K562 (cell line): ENCODE results near the gene GRWD1. TPM values are rescaled to one million over a fixed set of nuclear protein-coding genes. Genes with fewer than 3 reads are reported as not detected.

Source experiments
- CBFA2T3 ChIP-seq: fragments of 450-650 bp; IDR thresholded peaks from 2 replicates; pipeline ENCODE4 v1.6.1; 2017
- CBX1 ChIP-seq: sonication (generic); IDR thresholded peaks from 2 replicates; pipeline ENCODE4 v1.6.1; 2016; ENCODE audit warnings: antibody characterized with exemption, low read depth, mild to moderate bottlenecking
- CTBP1 ChIP-seq: fragments of 450-650 bp; IDR thresholded peaks from 2 replicates; pipeline ENCODE4 v1.6.1; 2016; ENCODE audit warnings: borderline replicate concordance
- E2F3 ChIP-seq: fragments of 250-450 bp; sonication (Bioruptor Pico); IDR thresholded peaks from 2 replicates; pipeline ENCODE4 v1.4.0; 2020; ENCODE audit warnings: mild to moderate bottlenecking
- HCFC1 ChIP-seq: IDR thresholded peaks from 2 replicates; pipeline ENCODE4 v1.6.1; 2012; ENCODE audit warnings: low read depth, low read length, improper control_type of control experiment
- KDM5B ChIP-seq: fragments of 200-600 bp; sonication (generic); IDR thresholded peaks from 2 replicates; pipeline ENCODE4 v1.6.1; 2012; ENCODE audit warnings: low read depth, mild to moderate bottlenecking, moderate library complexity, low read length, control low read depth, inconsistent platforms; ENCODE audit not compliant: insufficient replicate concordance
- MAZ ChIP-seq, 2 experiments: fragments of 450-650 bp in 1 of 2; sonication (generic) in 1 of 2; formaldehyde crosslinking; IDR thresholded peaks in 1 of 2; conservative IDR thresholded peaks in 1 of 2; 2 replicates each; pipeline versions ENCODE4 v1.4.0 to v1.5.0; 2020; ENCODE audit warnings: mild to moderate bottlenecking in 1 of 2, missing genetic modification reagents in 1 of 2
- MBD2 ChIP-seq: sonication (generic); IDR thresholded peaks from 2 replicates; pipeline ENCODE4 v1.6.1; 2016; ENCODE audit warnings: low read depth, borderline replicate concordance
- NCOA4 ChIP-seq: fragments of 450-650 bp; IDR thresholded peaks from 2 replicates; pipeline ENCODE4 v1.6.1; 2018; ENCODE audit warnings: mild to moderate bottlenecking; ENCODE audit not compliant: partially characterized antibody
- POLR2A ChIP-seq: fragments of 450-650 bp; conservative IDR thresholded peaks from 2 replicates; pipeline ENCODE4 v1.6.1; 2016
- POLR3A ChIP-seq: IDR thresholded peaks from 2 replicates; pipeline ENCODE4 v1.6.1; 2011; ENCODE audit warnings: borderline replicate concordance, mild to moderate bottlenecking, moderate library complexity; ENCODE audit not compliant: insufficient read length, insufficient read depth; ENCODE audit errors: extremely low read depth
- PPARD ChIP-seq: fragments of 250-450 bp; sonication (Bioruptor Pico); IDR thresholded peaks from 2 replicates; pipeline ENCODE4 v1.8.0; 2022; ENCODE audit warnings: inconsistent platforms, mild to moderate bottlenecking, moderate library complexity
- SNRNP70 ChIP-seq: fragments of 200-400 bp; formaldehyde crosslinking; optimal IDR thresholded peaks from 2 replicates; pipeline ENCODE3; 2017; ENCODE audit warnings: low read depth, low read length
- ZNF146 ChIP-seq: IDR thresholded peaks from one replicate; pipeline ENCODE4 v1.6.1; 2018; ENCODE audit warnings: missing compliant biosample characterization; ENCODE audit not compliant: unreplicated experiment
- polyA plus RNA-seq, 8 experiments: library from polyadenylated mRNA; depleted of rRNA in 4 of 8; stranded (reverse) in 5 of 8; unstranded in 3 of 8; fragments of >200 nt; fragmentation: Nextera tagmentation in 2 of 8; fragmentation: Illumina TruSeq in 1 of 8; extraction: Ambion mirVana in 2 of 8; extraction: Trizol in 1 of 8; gene quantifications; 2 replicates each; pipeline versions ENCODE4 v1.2.1 to v1.2.3, GENCODE V29; 2011 to 2014; ENCODE audit warnings: inconsistent platforms in 1 of 8, missing spikeins in 1 of 8
- total RNA-seq, 7 experiments: library from RNA; depleted of rRNA in 6 of 7; stranded (reverse); fragments of >200 nt in 6 of 7; fragmentation: Illumina TruSeq in 2 of 7; extraction: Trizol in 2 of 7; gene quantifications; 2 replicates each; pipeline versions ENCODE4 v1.2.1 to v1.2.3, GENCODE V29; 2011 to 2021; ENCODE audit warnings: low replicate concordance in 1 of 7
- TF ChIP-seq, protein P1 (sequence below): fragments of 250-450 bp; sonication (Bioruptor Pico); IDR thresholded peaks from 2 replicates; pipeline ENCODE4 v1.8.0; 2021; ENCODE audit warnings: borderline replicate concordance, mild to moderate bottlenecking, moderate library complexity; ENCODE audit not compliant: poor library complexity, severe bottlenecking
- TF ChIP-seq, protein P2 (sequence below): fragments of 250-450 bp; sonication (Bioruptor Pico); IDR thresholded peaks from 2 replicates; pipeline ENCODE4 v1.4.0; 2020; ENCODE audit warnings: mild to moderate bottlenecking, moderate library complexity
- TF ChIP-seq, protein P3 (sequence below), 3 experiments: IDR thresholded peaks in 2 of 3; conservative IDR thresholded peaks in 1 of 3; 2 replicates each; pipeline ENCODE4 v1.5.1; 2011 to 2012; ENCODE audit warnings: low read length in 3 of 3, mild to moderate bottlenecking in 3 of 3, control low read depth in 2 of 3, improper control_type of control experiment in 1 of 3, inconsistent platforms in 1 of 3, low read depth in 1 of 3, mixed read lengths in 1 of 3, moderate library complexity in 1 of 3; ENCODE audit not compliant: insufficient read depth in 2 of 3
- TF ChIP-seq, protein P4 (sequence below): fragments of 450-650 bp; IDR thresholded peaks from 2 replicates; pipeline ENCODE4 v1.7.0; 2016; ENCODE audit warnings: borderline replicate concordance
- TF ChIP-seq, protein P5 (sequence below): sonication (generic); formaldehyde crosslinking; IDR thresholded peaks from 2 replicates; pipeline ENCODE4 v1.8.0; 2022; ENCODE audit warnings: mild to moderate bottlenecking, missing genetic modification reagents, borderline replicate concordance

The GRWD1 gene
- total and polyA plus RNA-seq, 9 of the 15 experiments (the other 6 are each of a cell fraction or from before 2014, with no cell fraction given): 1.5 to 87.2 (median 24.5) TPM

DNA sequence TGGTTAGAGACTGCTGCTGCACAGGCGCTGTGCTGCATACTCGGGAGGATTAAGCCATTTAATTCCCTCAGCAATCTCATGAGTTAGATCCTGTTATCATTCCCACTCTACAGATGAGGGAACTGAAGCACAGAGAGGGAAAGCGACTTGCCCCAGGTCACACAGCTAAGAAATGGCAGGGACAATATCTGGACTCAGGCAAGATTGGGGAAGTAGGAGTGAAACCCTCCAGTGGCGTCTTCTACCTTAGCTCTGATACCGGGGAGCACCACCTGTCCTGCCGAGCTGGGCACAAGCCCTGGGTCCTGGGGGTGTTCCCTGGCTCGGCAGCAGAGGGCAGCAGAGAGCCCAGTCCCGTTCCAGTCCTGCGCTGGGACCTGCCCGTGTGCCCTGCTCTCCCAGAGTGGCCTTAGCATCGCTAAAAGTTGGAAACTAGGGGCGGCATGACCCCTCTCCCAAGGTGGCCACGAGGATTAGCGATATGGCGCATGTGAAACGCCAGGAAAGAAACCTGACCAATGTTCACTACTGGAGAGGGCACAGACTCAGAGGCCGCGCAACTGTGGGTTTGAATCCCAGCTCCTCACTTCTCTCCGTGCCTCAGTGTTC lies 43.9 kb downstream of the GRWD1 start (continued):
- TF ChIP-seq KDM5B (no peak), POLR2A (no peak), ZNF146 (CRISPR knock-in tag) (no peak), HCFC1 (no peak), NCOA4 (no peak), E2F3 (CRISPR knock-in tag) (no peak), PPARD (no peak), SNRNP70 (no peak), MBD2 (no peak), CTBP1 (peak; percentile 42; the same call in 1 of the 2 replicates), CBX1 (peak; percentile 69; the same call in 1 of the 2 replicates), POLR3A (no peak), MAZ (CRISPR knock-in tag; conservative IDR thresholded peaks at IDR 0.05 in 1 of 2, IDR thresholded peaks at IDR 0.05 in 1 of 2) (peak in 1 of 2 experiments; percentile 26; a peak in 1 of 4 replicates), CBFA2T3 (no peak)
- TF ChIP-seq, protein P1, sequence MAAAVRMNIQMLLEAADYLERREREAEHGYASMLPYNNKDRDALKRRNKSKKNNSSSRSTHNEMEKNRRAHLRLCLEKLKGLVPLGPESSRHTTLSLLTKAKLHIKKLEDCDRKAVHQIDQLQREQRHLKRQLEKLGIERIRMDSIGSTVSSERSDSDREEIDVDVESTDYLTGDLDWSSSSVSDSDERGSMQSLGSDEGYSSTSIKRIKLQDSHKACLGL: no peak
- TF ChIP-seq, protein P2, sequence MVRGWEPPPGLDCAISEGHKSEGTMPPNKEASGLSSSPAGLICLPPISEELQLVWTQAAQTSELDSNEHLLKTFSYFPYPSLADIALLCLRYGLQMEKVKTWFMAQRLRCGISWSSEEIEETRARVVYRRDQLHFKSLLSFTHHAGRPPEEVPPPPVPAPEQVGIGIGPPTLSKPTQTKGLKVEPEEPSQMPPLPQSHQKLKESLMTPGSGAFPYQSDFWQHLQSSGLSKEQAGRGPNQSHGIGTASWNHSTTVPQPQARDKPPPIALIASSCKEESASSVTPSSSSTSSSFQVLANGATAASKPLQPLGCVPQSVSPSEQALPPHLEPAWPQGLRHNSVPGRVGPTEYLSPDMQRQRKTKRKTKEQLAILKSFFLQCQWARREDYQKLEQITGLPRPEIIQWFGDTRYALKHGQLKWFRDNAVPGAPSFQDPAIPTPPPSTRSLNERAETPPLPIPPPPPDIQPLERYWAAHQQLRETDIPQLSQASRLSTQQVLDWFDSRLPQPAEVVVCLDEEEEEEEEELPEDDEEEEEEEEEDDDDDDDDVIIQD (CRISPR knock-in tag): no peak
- TF ChIP-seq, protein P3, sequence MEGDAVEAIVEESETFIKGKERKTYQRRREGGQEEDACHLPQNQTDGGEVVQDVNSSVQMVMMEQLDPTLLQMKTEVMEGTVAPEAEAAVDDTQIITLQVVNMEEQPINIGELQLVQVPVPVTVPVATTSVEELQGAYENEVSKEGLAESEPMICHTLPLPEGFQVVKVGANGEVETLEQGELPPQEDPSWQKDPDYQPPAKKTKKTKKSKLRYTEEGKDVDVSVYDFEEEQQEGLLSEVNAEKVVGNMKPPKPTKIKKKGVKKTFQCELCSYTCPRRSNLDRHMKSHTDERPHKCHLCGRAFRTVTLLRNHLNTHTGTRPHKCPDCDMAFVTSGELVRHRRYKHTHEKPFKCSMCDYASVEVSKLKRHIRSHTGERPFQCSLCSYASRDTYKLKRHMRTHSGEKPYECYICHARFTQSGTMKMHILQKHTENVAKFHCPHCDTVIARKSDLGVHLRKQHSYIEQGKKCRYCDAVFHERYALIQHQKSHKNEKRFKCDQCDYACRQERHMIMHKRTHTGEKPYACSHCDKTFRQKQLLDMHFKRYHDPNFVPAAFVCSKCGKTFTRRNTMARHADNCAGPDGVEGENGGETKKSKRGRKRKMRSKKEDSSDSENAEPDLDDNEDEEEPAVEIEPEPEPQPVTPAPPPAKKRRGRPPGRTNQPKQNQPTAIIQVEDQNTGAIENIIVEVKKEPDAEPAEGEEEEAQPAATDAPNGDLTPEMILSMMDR (IDR thresholded peaks at IDR 0.05 in 2 of 3, conservative IDR thresholded peaks at IDR 0.05 in 1 of 3; ENCODE audit: insufficient read depth in 2 of 3, low read depth in 1 of 3, low read length in 3 of 3): peak; percentile 88 to 96 (median 89)
- TF ChIP-seq, protein P4, sequence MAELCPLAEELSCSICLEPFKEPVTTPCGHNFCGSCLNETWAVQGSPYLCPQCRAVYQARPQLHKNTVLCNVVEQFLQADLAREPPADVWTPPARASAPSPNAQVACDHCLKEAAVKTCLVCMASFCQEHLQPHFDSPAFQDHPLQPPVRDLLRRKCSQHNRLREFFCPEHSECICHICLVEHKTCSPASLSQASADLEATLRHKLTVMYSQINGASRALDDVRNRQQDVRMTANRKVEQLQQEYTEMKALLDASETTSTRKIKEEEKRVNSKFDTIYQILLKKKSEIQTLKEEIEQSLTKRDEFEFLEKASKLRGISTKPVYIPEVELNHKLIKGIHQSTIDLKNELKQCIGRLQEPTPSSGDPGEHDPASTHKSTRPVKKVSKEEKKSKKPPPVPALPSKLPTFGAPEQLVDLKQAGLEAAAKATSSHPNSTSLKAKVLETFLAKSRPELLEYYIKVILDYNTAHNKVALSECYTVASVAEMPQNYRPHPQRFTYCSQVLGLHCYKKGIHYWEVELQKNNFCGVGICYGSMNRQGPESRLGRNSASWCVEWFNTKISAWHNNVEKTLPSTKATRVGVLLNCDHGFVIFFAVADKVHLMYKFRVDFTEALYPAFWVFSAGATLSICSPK: no peak
- TF ChIP-seq, protein P5, sequence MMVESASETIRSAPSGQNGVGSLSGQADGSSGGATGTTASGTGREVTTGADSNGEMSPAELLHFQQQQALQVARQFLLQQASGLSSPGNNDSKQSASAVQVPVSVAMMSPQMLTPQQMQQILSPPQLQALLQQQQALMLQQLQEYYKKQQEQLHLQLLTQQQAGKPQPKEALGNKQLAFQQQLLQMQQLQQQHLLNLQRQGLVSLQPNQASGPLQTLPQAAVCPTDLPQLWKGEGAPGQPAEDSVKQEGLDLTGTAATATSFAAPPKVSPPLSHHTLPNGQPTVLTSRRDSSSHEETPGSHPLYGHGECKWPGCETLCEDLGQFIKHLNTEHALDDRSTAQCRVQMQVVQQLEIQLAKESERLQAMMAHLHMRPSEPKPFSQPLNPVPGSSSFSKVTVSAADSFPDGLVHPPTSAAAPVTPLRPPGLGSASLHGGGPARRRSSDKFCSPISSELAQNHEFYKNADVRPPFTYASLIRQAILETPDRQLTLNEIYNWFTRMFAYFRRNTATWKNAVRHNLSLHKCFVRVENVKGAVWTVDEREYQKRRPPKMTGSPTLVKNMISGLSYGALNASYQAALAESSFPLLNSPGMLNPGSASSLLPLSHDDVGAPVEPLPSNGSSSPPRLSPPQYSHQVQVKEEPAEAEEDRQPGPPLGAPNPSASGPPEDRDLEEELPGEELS (CRISPR knock-in tag): no peak
